ENCODE data around the gene SPATA20. TPM values are rescaled to one million over a fixed set of nuclear protein-coding genes. Genes with fewer than 3 reads are reported as not detected.

Gene SPATA20
- total and polyA plus RNA-seq, 9 donors = 43.5 to 81.2 (median 60.5) TPM

DNA sequence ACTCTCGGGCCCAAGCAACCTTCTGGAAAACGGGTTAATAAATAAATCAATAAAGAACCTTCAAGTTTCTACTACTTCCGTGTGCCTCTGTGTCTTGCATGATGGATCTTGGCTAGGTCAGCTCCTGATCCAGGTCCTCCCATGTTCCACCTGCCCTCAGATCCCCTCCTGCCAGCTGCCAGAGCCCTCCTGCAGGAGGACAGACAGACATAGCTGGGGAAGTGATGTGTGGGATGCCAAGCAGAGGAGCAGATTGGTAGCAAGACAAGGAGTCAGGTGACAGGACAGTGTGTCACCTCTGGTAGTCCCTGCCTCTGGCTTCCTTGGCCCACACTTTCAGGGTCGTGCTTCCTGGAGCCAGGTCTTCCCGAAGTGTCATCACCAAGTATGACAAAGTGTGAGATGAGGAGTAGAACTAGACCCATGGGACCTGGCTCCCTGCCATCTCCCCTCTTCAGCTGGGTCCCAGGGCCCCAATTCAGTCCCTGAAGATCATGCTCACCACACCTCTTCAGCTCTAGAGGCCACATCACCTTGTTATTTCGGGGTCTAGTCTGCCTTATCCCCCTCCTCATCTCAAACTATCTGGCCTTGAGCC, 15.4 kb upstream of the SPATA20 start:
- Histone ChIP-seq H3K27ac (peak overlapping the region in 1 of 2 donors; percentile 15), H3K36me3 (no peaks in the 10 kb centered on the region), H3K4me3 (no peak overlapping the region), H3K9me3 (no peaks in the 10 kb centered on the region), H3K4me1 (ENCODE audit: insufficient read depth) (peaks cover 9% of the 10 kb centered on the region), H3K27me3 (no peaks in the 10 kb centered on the region)
- intact Hi-C loops (cut with DNase I) = loop anchor here in 2 of 4 donors (10.0 kb wide), 1 partner anchor 47 kb away; no protein-coding TSS in a partner anchor
- WGBS, 3 donors = 62 to 73% (median 64%) methylated on average over 6 of the region's 6 CpGs
- no peak for DNase-seq
- TF ChIP-seq POLR2A (IDR thresholded peaks at IDR 0.05) (no peak), EP300 (IDR thresholded peaks at IDR 0.05) (no peak)
- TF ChIP-seq, protein P1, sequence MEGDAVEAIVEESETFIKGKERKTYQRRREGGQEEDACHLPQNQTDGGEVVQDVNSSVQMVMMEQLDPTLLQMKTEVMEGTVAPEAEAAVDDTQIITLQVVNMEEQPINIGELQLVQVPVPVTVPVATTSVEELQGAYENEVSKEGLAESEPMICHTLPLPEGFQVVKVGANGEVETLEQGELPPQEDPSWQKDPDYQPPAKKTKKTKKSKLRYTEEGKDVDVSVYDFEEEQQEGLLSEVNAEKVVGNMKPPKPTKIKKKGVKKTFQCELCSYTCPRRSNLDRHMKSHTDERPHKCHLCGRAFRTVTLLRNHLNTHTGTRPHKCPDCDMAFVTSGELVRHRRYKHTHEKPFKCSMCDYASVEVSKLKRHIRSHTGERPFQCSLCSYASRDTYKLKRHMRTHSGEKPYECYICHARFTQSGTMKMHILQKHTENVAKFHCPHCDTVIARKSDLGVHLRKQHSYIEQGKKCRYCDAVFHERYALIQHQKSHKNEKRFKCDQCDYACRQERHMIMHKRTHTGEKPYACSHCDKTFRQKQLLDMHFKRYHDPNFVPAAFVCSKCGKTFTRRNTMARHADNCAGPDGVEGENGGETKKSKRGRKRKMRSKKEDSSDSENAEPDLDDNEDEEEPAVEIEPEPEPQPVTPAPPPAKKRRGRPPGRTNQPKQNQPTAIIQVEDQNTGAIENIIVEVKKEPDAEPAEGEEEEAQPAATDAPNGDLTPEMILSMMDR (IDR thresholded peaks at IDR 0.05) = no peak

DNA sequence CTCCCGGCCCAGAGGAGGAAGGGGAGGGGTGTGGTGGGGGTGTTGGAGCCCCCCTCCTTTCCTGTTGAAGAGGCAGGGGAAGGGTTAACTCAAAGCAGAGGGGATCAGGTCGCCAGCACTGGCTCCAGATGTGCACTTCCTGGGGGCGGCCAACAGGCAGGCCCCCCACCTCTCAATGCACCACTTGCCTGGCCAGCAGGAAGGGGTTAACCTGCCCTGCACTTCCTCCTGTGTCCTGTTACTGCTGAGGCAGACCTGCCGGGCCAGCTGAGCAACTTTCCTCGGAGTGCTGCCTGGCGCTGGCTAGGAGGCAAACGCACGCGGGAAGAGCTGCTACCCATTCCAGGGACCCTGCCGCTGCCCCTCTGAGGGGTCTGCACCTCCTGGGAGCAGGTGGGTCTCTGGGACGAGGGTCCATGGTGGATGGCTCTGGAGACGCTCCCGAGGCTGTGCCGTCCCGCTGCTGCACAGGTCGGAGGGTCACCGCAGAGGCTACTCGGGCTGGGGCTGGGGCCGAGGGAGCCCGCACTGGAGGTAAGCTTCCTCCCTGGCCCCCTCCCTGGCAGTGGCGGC, 14.4 kb upstream of the SPATA20 start, which contains the start of gene EPN3:
Gene EPN3, plus strand, starts transcription at position 284 of the 573 bp plus-strand sequence. CDS start 3,822 bp downstream, outside the sequence.
- peak within 1 kb of the TSS in 1 of 2 donors; percentile 15 for H3K27ac ChIP-seq
- H3K4me1 ChIP-seq (ENCODE audit: insufficient read depth) = peaks cover 9% of the 10 kb centered on the region
- TF ChIP-seq EP300 (IDR thresholded peaks at IDR 0.05) (no peak), POLR2A (IDR thresholded peaks at IDR 0.05) (no peak)
- TF ChIP-seq, protein P1 (IDR thresholded peaks at IDR 0.05) = no peak
- H3K9me3 ChIP-seq = no peaks in the 10 kb centered on the region
- no peaks in the 10 kb centered on the region for H3K36me3 ChIP-seq
- no peaks in the 10 kb centered on the region for H3K27me3 ChIP-seq
- intact Hi-C loops (cut with DNase I) = loop anchor here in 2 of 4 donors (10.0 kb wide), 1 partner anchor 48 kb away; no protein-coding TSS in a partner anchor
- 2 to 6% (median 4%) methylated on average over 19 to 21 of the region's 21 CpGs for WGBS, 3 donors
- H3K4me3 ChIP-seq = peak within 1 kb of the TSS; percentile 33
- DNase-seq = peak in 2 of 5 donors; percentile 51 to 60

DNA sequence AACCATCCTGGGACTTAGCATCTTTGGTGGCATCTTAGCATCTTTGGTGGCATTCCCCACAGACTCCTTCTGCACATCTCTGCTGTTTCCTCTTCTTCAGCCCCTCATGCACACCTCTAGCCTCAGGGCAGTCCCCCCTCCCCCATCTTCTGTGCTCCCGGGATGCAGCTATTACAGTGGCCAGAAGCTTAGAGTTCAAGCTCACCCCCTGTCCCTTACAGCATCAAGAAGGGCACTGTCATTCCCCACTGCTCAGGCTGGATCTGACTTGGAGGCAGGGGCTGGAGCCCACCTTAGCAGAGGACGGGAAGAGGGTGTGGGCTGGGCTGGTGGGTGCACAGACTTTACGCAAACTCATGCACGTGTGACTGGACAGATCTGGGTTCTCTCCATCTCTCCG, 13.8 kb upstream of the SPATA20 start:
- WGBS, 3 donors = 2 to 5% (median 5%) methylated on average over 5 of the region's 5 CpGs
- no peaks in the 10 kb centered on the region for H3K36me3 ChIP-seq
- H3K4me1 ChIP-seq (ENCODE audit: insufficient read depth) = peaks cover 9% of the 10 kb centered on the region
- peak overlapping the region; percentile 33 for H3K4me3 ChIP-seq
- no peaks in the 10 kb centered on the region for H3K9me3 ChIP-seq
- DNase-seq = no peak
- H3K27me3 ChIP-seq = no peaks in the 10 kb centered on the region
- TF ChIP-seq, protein P1 (IDR thresholded peaks at IDR 0.05) = no peak
- no peak for TF ChIP-seq POLR2A (IDR thresholded peaks at IDR 0.05)
- TF ChIP-seq EP300 (IDR thresholded peaks at IDR 0.05) = no peak
- H3K27ac ChIP-seq = no peak overlapping the region
- intact Hi-C loops (cut with DNase I) = loop anchor here in 2 of 4 donors (10.0 kb wide), 1 partner anchor 48 kb away; no protein-coding TSS in a partner anchor

DNA sequence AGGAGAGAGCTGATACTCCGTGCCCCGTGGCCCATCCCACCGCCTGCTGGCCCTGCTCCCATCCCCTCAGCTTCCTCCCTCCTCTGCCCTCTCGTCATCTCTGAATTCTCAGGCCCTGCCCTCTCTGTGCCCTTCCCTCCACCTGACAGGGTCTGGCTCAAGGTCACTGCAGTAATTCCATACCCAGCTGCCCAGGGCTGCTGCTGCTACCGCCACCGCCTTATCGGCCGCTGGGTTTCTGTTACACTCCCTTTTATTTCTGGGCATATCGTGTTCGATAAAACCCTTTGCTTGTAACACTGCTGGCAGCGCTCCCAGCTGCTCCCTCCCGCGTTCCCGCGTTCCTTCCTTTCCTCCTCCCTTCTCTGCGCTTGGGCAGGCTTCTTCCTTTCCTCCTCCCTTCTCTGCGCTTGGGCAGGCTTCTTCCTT, 13.2 kb upstream of the SPATA20 start:
- H3K9me3 ChIP-seq = no peaks in the 10 kb centered on the region
- H3K4me1 ChIP-seq (ENCODE audit: insufficient read depth) = peaks cover 9% of the 10 kb centered on the region
- no peaks in the 10 kb centered on the region for H3K27me3 ChIP-seq
- intact Hi-C loops (cut with DNase I) = loop anchor here in 2 of 4 donors (10.0 kb wide), 1 partner anchor 49 kb away; no protein-coding TSS in a partner anchor
- WGBS, 3 donors = 0 to 1% (median 1%) methylated on average over 17 of the region's 17 CpGs
- peak overlapping the region; percentile 33 for H3K4me3 ChIP-seq
- peak overlapping the region; percentile 7 to 23 for H3K27ac ChIP-seq
- no peaks in the 10 kb centered on the region for H3K36me3 ChIP-seq
- DNase-seq = peak; percentile 88 to 96 (median 90)
- TF ChIP-seq EP300 (IDR thresholded peaks at IDR 0.05) (no peak), POLR2A (IDR thresholded peaks at IDR 0.05) (no peak)
- TF ChIP-seq, protein P1 (IDR thresholded peaks at IDR 0.05) = no peak

Data from ovary (tissue), 9 donors.